Colonic mucosa (tissue), 4 donors: Measurements from ENCODE around the gene SDF2L1. TPM values are rescaled to one million over a fixed set of nuclear protein-coding genes. Genes with fewer than 3 reads are reported as not detected.

Source experiments
- DNase-seq: peaks from one replicate; pipeline ENCODE4 v3.0.0-alpha.2; 2020
- H3K27ac ChIP-seq: fragments of 200-600 bp; one replicate; pipeline ENCODE4 v1.8.0; 2021
- H3K27me3 ChIP-seq: fragments of 200-600 bp; one replicate; pipeline ENCODE4 v1.8.0; 2021
- H3K36me3 ChIP-seq: fragments of 200-600 bp; one replicate; pipeline ENCODE4 v1.8.0; 2021
- H3K4me1 ChIP-seq: fragments of 200-600 bp; one replicate; pipeline ENCODE4 v1.8.0; 2021; ENCODE audit warnings: mild to moderate bottlenecking
- H3K4me3 ChIP-seq: fragments of 200-600 bp; one replicate; pipeline ENCODE4 v1.8.0; 2021
- H3K9ac ChIP-seq, 2 donors: one replicate each; pipeline ENCODE4 v1.7.0; 2013; ENCODE audit warnings: control low read depth in 2 of 2, low read depth in 2 of 2, low read length in 2 of 2
- H3K9me3 ChIP-seq: fragments of 200-600 bp; one replicate; pipeline ENCODE4 v1.8.0; 2021
- intact Hi-C: fragments of 100-400 bp; cut with DNase I; formaldehyde crosslinking; loops from one replicate; pipeline ENCODE4 v1.14.1; 2022
- total RNA-seq, 2 donors: library from RNA; stranded (reverse); fragmentation: NEBNext Ultra II Directional in 1 of 2; extraction: Animal tissue kit (Norgen Biotek cat#: 25700) in 1 of 2; gene quantifications; one replicate each; pipeline ENCODE4 v1.2.1, GENCODE V29; 2021
- TF ChIP-seq, protein P1 (sequence below): fragments of 200-600 bp; IDR thresholded peaks from one replicate; pipeline ENCODE4 v1.8.0; 2022; ENCODE audit warnings: antibody characterized with exemption, mild to moderate bottlenecking
- donor health status: healthy.
- donor health status: DM: no; HTN: no; CAD: no.
- donor health status: DM: no; HTN: no; CAD: no.

The SDF2L1 gene
- total RNA-seq, 2 donors from 2014 or later: 48.8 to 177 TPM

- TF ChIP-seq, protein P1, sequence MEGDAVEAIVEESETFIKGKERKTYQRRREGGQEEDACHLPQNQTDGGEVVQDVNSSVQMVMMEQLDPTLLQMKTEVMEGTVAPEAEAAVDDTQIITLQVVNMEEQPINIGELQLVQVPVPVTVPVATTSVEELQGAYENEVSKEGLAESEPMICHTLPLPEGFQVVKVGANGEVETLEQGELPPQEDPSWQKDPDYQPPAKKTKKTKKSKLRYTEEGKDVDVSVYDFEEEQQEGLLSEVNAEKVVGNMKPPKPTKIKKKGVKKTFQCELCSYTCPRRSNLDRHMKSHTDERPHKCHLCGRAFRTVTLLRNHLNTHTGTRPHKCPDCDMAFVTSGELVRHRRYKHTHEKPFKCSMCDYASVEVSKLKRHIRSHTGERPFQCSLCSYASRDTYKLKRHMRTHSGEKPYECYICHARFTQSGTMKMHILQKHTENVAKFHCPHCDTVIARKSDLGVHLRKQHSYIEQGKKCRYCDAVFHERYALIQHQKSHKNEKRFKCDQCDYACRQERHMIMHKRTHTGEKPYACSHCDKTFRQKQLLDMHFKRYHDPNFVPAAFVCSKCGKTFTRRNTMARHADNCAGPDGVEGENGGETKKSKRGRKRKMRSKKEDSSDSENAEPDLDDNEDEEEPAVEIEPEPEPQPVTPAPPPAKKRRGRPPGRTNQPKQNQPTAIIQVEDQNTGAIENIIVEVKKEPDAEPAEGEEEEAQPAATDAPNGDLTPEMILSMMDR: no peak
- no peaks in the 10 kb centered on the region for H3K36me3 ChIP-seq
- H3K27me3 ChIP-seq: no peaks in the 10 kb centered on the region
- intact Hi-C loops: no loop called here
- H3K4me1 ChIP-seq: no peaks in the 10 kb centered on the region
- H3K27ac ChIP-seq: no peak overlapping the region
- H3K4me3 ChIP-seq: no peak overlapping the region
- no peak overlapping the region for H3K9ac ChIP-seq
- no peak for DNase-seq
- H3K9me3 ChIP-seq: no peaks in the 10 kb centered on the region
Observed at GRCh38 chr22:21679383-21679782, 37.3 kb downstream of the SDF2L1 start.

- Histone ChIP-seq H3K36me3 (peaks cover under 1% of the 10 kb centered on the region), H3K4me1 (no peaks in the 10 kb centered on the region), H3K9me3 (no peaks in the 10 kb centered on the region), H3K27me3 (no peaks in the 10 kb centered on the region), H3K4me3 (no peak overlapping the region), H3K9ac (no peak overlapping the region), H3K27ac (no peak overlapping the region)
- intact Hi-C loops: no loop called here
- TF ChIP-seq, protein P1: no peak
- DNase-seq: no peak
Observed at GRCh38 chr22:21680830-21681565, 38.9 kb downstream of the SDF2L1 start.

DNA sequence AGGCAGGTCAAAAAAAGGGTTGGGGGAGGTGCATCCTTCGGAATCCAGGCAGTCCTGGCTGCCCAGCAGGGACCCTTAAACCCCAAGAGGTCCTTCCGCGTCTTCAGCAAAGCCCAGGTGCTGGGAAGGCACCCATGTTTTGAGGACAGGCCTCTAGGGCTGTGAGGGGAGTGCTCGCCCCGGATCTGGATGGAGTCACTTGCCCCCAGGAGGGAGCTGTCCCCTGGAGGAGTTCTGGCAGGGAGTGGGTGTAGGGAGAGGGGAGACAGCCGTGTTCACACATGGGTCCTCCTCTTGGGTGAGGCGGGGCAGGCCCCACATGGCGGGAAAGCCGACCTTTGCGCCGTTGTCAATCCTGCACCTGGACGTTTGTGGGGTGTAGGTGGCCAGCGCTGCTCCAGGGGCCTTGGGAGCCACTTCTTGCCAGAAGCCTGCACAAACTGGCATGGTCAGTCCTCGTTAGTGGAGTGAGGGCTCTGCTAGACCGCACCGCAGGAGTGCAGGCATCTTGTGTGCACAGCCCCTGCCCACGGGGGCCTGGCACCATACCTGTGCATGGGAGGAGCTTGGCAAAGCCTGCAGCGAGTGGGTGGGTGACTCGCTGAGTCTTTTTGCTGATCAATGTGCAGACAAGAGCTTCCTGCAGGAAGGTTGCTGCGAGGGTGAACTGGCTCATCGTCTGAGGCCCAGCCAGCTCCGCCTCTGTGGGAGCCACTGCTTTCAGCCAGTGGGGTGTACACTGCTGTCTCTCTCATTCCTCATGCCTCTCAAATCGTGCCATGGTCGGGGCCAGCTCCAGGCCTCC, 39.7 kb downstream of the SDF2L1 start:
- intact Hi-C loops: no loop called here
- TF ChIP-seq, protein P1: no peak
- H3K4me1 ChIP-seq: no peaks in the 10 kb centered on the region
- H3K27me3 ChIP-seq: no peaks in the 10 kb centered on the region
- no peak overlapping the region for H3K9ac ChIP-seq
- no peak overlapping the region for H3K27ac ChIP-seq
- H3K36me3 ChIP-seq: peaks cover 8% of the 10 kb centered on the region
- DNase-seq: no peak
- no peaks in the 10 kb centered on the region for H3K9me3 ChIP-seq
- H3K4me3 ChIP-seq: no peak overlapping the region

- no peaks in the 10 kb centered on the region for H3K9me3 ChIP-seq
- H3K27me3 ChIP-seq: no peaks in the 10 kb centered on the region
- H3K4me1 ChIP-seq: no peaks in the 10 kb centered on the region
- H3K9ac ChIP-seq: no peak overlapping the region
- peaks cover 8% of the 10 kb centered on the region for H3K36me3 ChIP-seq
- H3K27ac ChIP-seq: no peak overlapping the region
- TF ChIP-seq, protein P1: no peak
- no peak for DNase-seq
- H3K4me3 ChIP-seq: no peak overlapping the region
- intact Hi-C loops: no loop called here
Observed at GRCh38 chr22:21682385-21683175, 40.5 kb downstream of the SDF2L1 start.

- Histone ChIP-seq H3K27me3 (no peaks in the 10 kb centered on the region), H3K4me3 (no peak overlapping the region), H3K4me1 (no peaks in the 10 kb centered on the region), H3K27ac (no peak overlapping the region), H3K9me3 (no peaks in the 10 kb centered on the region), H3K9ac (no peak overlapping the region), H3K36me3 (peaks cover 8% of the 10 kb centered on the region)
- intact Hi-C loops: no loop called here
- TF ChIP-seq, protein P1: no peak
- DNase-seq: no peak
Observed at GRCh38 chr22:21683401-21683811, 41.3 kb downstream of the SDF2L1 start.
